AG09319 (cell line): ENCODE measurements around the gene ITGAV.

Source experiments
- DNase-seq: peaks from one replicate; pipeline ENCODE4 v3.0.0-alpha.2; 2010; ENCODE audit warnings: low read depth; ENCODE audit errors: extremely low read depth
- CTCF ChIP-seq: IDR thresholded peaks from 2 replicates; pipeline ENCODE4 v1.5.1; 2011; ENCODE audit warnings: low read depth, mild to moderate bottlenecking, inconsistent platforms, low read length, moderate library complexity

Gene ITGAV

GRCh38 chr2:186591506-186591890, 1.6 kb downstream of the ITGAV start:
- DNase-seq = no peak
- TF ChIP-seq CTCF = no peak

- no peak for DNase-seq
- no peak for TF ChIP-seq CTCF
These were observed 2.5 kb downstream of the ITGAV start for GRCh38 chr2:186592137-186592875.

GRCh38 chr2:186593523-186593922, 3.7 kb downstream of the ITGAV start:
- no peak for TF ChIP-seq CTCF
- DNase-seq = no peak

GRCh38 chr2:186594001-186594722, 4.3 kb downstream of the ITGAV start:
- DNase-seq = no peak
- no peak for TF ChIP-seq CTCF

GRCh38 chr2:186595219-186595618, 5.4 kb downstream of the ITGAV start:
- no peak for DNase-seq
- TF ChIP-seq CTCF = no peak

- DNase-seq = no peak
- no peak for TF ChIP-seq CTCF
These were observed 9.4 kb downstream of the ITGAV start for GRCh38 chr2:186599186-186599778.

GRCh38 chr2:186603286-186603685, 13.4 kb downstream of the ITGAV start:
- TF ChIP-seq CTCF = no peak
- DNase-seq = no peak
